GM18498 (cell line): Measurements from ENCODE around the gene GALK2.
"Not testable (repeated sequence)": the region's sequence is repeated elsewhere in the genome, so short reads cannot be mapped to it uniquely, and the experiment has no call there.

Experiments
- ATAC-seq: cut with Tn5 transposase; IDR thresholded peaks from one replicate; pipeline ENCODE4 v1.9.1; 2021; ENCODE audit warnings: mild to moderate bottlenecking, moderate library complexity; ENCODE audit not compliant: unreplicated experiment

GALK2 gene

GRCh38 chr15:49328941-49329340 lies 158.9 kb downstream of the GALK2 start:
- ATAC-seq, result no peak

GRCh38 chr15:49330166-49330565 lies 160.1 kb downstream of the GALK2 start:
- ATAC-seq, result no peak

GRCh38 chr15:49331442-49331841 lies 161.4 kb downstream of the GALK2 start:
- no peak for ATAC-seq

- ATAC-seq, result no peak
Observed at GRCh38 chr15:49331951-49332350, 161.9 kb downstream of the GALK2 start.

GRCh38 chr15:49339656-49340055 lies 169.6 kb downstream of the GALK2 start:
- ATAC-seq, result no peak

- ATAC-seq, result no peak
Observed at GRCh38 chr15:49343546-49343945, 173.5 kb downstream of the GALK2 start.

GRCh38 chr15:49354439-49354838 lies 184.4 kb downstream of the GALK2 start:
- not testable (repeated sequence) for ATAC-seq

- ATAC-seq, result no peak
Observed at GRCh38 chr15:49361370-49361769, 191.3 kb downstream of the GALK2 start.

GRCh38 chr15:49366496-49366895 lies 196.4 kb downstream of the GALK2 start:
- ATAC-seq, result no peak

- ATAC-seq, result no peak
Observed at GRCh38 chr15:49370782-49371181, 200.7 kb downstream of the GALK2 start.

GRCh38 chr15:49372366-49372765 lies 202.3 kb downstream of the GALK2 start:
- ATAC-seq, result no peak

GRCh38 chr15:49379996-49380395 lies 209.9 kb downstream of the GALK2 start:
- ATAC-seq, result no peak

GRCh38 chr15:49380912-49381311 lies 210.9 kb downstream of the GALK2 start:
- no peak for ATAC-seq
